ENCODE measurements around the gene NACAD. TPM values are rescaled to one million over a fixed set of nuclear protein-coding genes. Genes with fewer than 3 reads are reported as not detected.

Gene NACAD
- total RNA-seq, 1 experiment from 2014 or later, result not detected

DNA sequence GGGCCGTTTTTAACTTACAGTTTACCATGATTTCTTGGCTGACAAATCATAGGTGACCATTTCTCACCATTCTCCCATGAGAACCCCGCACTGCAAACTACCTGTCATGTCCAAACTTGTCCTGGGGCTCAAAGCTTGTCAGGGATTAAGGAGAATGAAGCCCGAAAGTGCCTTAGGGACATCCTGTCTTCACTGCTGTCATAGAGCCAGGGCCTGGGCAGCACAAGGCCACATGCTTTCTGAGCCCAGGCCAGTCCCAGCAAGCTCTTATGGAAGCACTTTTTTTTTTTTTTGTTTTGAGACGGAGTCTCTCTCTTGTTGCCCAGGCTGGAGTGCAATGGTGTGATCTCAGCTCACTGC is 54.9 kb downstream of the NACAD start:
- Mint-ChIP-seq H3K27ac (ENCODE audit: low read depth, unreplicated experiment) (peak overlapping the region; percentile 90), H3K4me1 (ENCODE audit: insufficient read depth, unreplicated experiment) (peaks cover 33% of the 10 kb centered on the region), H3K27me3 (ENCODE audit: insufficient read depth, unreplicated experiment) (no peaks in the 10 kb centered on the region), H3K9me3 (ENCODE audit: unreplicated experiment) (no peaks in the 10 kb centered on the region), H3K4me3 (ENCODE audit: unreplicated experiment) (no peak overlapping the region), H3K36me3 (ENCODE audit: insufficient read depth, unreplicated experiment) (peaks cover 14% of the 10 kb centered on the region)
- intact Hi-C loops (cut with micrococcal nuclease), result no loop called here
- no TSS peak for BruUV-seq (replicated peaks)
- TF ChIP-seq, protein P1, sequence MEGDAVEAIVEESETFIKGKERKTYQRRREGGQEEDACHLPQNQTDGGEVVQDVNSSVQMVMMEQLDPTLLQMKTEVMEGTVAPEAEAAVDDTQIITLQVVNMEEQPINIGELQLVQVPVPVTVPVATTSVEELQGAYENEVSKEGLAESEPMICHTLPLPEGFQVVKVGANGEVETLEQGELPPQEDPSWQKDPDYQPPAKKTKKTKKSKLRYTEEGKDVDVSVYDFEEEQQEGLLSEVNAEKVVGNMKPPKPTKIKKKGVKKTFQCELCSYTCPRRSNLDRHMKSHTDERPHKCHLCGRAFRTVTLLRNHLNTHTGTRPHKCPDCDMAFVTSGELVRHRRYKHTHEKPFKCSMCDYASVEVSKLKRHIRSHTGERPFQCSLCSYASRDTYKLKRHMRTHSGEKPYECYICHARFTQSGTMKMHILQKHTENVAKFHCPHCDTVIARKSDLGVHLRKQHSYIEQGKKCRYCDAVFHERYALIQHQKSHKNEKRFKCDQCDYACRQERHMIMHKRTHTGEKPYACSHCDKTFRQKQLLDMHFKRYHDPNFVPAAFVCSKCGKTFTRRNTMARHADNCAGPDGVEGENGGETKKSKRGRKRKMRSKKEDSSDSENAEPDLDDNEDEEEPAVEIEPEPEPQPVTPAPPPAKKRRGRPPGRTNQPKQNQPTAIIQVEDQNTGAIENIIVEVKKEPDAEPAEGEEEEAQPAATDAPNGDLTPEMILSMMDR (IDR thresholded peaks at IDR 0.05; ENCODE audit: unreplicated experiment), result no peak
- ChIA-PET CTCF (interaction anchor here (0.6 to 3.1 kb wide), 5 partner anchors 32 to 184 kb away, joined by 3 to 15 read pairs (median 3); no protein-coding TSS in a partner anchor), POLR2A (interaction anchor here (0.7 to 5.6 kb wide), 18 partner anchors 11 to 187 kb away, joined by 3 to 76 read pairs (median 4); partner anchors contain the start of genes CCM2, H2AZ2, PURB and TBRG4)
- peak; percentile 97 for DNase-seq (ENCODE audit: unreplicated experiment)

DNA sequence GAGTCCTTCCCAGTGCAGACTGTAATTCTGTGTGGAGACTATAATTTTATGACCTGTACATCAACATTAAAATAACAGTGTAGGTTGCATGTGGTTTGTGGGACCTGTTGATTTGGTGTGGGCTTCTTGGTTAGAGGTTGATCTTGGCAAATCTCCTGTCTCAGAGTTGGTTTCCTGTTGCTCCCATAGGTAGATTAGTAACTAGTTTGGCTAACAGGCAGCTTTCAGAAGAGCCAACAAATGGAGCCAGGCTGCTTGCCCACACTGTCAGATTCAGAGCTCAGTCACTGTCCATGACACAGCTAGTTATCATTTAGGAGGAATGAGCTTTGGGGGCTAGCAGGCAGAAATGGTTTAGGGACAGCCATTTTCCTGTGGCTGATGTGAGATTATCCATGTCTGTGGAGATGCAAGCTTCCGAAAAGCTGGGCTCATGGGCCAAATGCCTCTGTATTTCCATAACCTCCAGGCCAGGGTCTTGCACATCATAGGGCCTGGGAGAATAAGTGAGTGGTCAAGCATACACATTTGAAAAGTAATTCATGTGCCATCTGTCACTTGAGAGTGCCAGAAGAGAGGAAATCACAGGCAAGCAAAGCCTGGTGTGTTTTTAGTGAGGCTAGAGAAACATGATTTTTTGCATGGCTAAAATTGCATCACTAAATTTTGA is 55.4 kb downstream of the NACAD start:
- CTCF ChIA-PET, result interaction anchor here (0.6 to 3.1 kb wide), 5 partner anchors 18 to 184 kb away, joined by 3 to 15 read pairs (median 3); no protein-coding TSS in a partner anchor
- Mint-ChIP-seq H3K9me3 (ENCODE audit: unreplicated experiment) (no peaks in the 10 kb centered on the region), H3K4me3 (ENCODE audit: unreplicated experiment) (no peak overlapping the region), H3K27me3 (ENCODE audit: insufficient read depth, unreplicated experiment) (no peaks in the 10 kb centered on the region), H3K4me1 (ENCODE audit: insufficient read depth, unreplicated experiment) (peaks cover 33% of the 10 kb centered on the region), H3K36me3 (ENCODE audit: insufficient read depth, unreplicated experiment) (peaks cover 19% of the 10 kb centered on the region), H3K27ac (ENCODE audit: low read depth, unreplicated experiment) (peak overlapping the region; percentile 90)
- intact Hi-C loops (cut with micrococcal nuclease), result no loop called here
- TF ChIP-seq, protein P1 (IDR thresholded peaks at IDR 0.05; ENCODE audit: unreplicated experiment), result no peak
- POLR2A ChIA-PET, result interaction anchor here (0.7 to 5.6 kb wide), 17 partner anchors 10 to 186 kb away, joined by 3 to 76 read pairs (median 4); partner anchors contain the start of genes CCM2, H2AZ2, PURB and TBRG4
- DNase-seq (ENCODE audit: unreplicated experiment), result peak; percentile 50
- no TSS peak for BruUV-seq (replicated peaks)

DNA sequence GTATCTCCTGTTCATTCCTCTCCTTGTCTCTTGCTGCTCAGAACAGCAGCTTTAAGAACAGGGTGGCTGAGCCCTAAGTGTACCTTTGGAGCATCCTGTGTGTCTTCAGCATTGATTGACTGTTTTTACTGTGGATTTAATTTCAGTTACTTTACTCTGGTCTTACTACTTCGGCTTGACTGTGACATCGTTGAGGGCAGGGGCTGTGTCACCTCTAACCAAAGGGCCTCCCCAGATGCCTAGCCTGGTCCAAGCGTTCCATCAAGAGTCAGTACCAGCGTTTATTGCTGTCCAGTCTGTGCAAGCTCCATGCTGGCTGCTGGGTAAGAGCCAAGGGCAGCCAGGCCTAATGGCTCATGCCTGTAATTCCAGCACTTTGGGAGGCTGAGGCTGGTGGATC is 56.3 kb downstream of the NACAD start:
- no peak for DNase-seq (ENCODE audit: unreplicated experiment)
- Mint-ChIP-seq H3K9me3 (ENCODE audit: unreplicated experiment) (no peaks in the 10 kb centered on the region), H3K4me3 (ENCODE audit: unreplicated experiment) (no peak overlapping the region), H3K36me3 (ENCODE audit: insufficient read depth, unreplicated experiment) (peaks cover 29% of the 10 kb centered on the region), H3K27ac (ENCODE audit: low read depth, unreplicated experiment) (no peak overlapping the region), H3K4me1 (ENCODE audit: insufficient read depth, unreplicated experiment) (peaks cover 34% of the 10 kb centered on the region), H3K27me3 (ENCODE audit: insufficient read depth, unreplicated experiment) (no peaks in the 10 kb centered on the region)
- intact Hi-C loops (cut with micrococcal nuclease), result no loop called here
- TF ChIP-seq, protein P1 (IDR thresholded peaks at IDR 0.05; ENCODE audit: unreplicated experiment), result no peak
- ChIA-PET CTCF (interaction anchor here (0.6 kb wide), 2 partner anchors 463 to 782 kb away, joined by 3 to 4 read pairs; no protein-coding TSS in a partner anchor), POLR2A (interaction anchor here (2.0 to 5.6 kb wide), 5 partner anchors 9 to 185 kb away, joined by 10 to 76 read pairs (median 14); partner anchors contain the start of genes CCM2, H2AZ2 and TBRG4)
- no TSS peak for BruUV-seq (replicated peaks)

DNA sequence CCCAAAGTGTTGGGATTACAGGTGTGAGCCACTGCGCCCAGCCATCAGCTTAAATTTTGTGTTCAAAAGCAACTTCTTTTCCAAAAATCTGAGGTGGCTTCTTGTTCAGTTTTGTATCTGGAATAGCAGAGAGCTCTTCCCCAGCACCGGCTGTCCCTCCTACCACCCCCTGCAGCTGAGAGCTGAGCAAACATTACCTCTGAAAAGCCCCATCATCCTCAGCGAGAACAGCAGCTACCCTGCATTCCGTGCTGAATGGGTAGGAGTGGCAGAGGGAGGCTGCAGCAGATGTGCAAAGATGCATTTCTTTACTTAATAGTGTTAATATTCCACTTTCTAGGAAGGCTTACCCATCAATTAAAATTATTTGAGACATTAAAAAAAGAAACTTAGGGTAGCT is 56.9 kb downstream of the NACAD start:
- H3K36me3 Mint-ChIP-seq (ENCODE audit: insufficient read depth, unreplicated experiment), result peaks cover 33% of the 10 kb centered on the region
- DNase-seq (ENCODE audit: unreplicated experiment), result no peak
- H3K27ac Mint-ChIP-seq (ENCODE audit: low read depth, unreplicated experiment), result no peak overlapping the region
- intact Hi-C loops (cut with micrococcal nuclease), result no loop called here
- no peaks in the 10 kb centered on the region for H3K27me3 Mint-ChIP-seq (ENCODE audit: insufficient read depth, unreplicated experiment)
- CTCF ChIA-PET, result interaction anchor here (0.6 to 1.0 kb wide), 3 partner anchors 69 to 782 kb away, joined by 3 to 4 read pairs (median 3); no protein-coding TSS in a partner anchor
- TF ChIP-seq, protein P1 (IDR thresholded peaks at IDR 0.05; ENCODE audit: unreplicated experiment), result no peak
- no peak overlapping the region for H3K4me3 Mint-ChIP-seq (ENCODE audit: unreplicated experiment)
- BruUV-seq (replicated peaks), result no TSS peak
- H3K4me1 Mint-ChIP-seq (ENCODE audit: insufficient read depth, unreplicated experiment), result peaks cover 39% of the 10 kb centered on the region
- POLR2A ChIA-PET, result interaction anchor here (3.2 to 5.6 kb wide), 4 partner anchors 9 to 184 kb away, joined by 13 to 76 read pairs (median 18); partner anchors contain the start of genes CCM2 and H2AZ2
- no peaks in the 10 kb centered on the region for H3K9me3 Mint-ChIP-seq (ENCODE audit: unreplicated experiment)

All from MCF 10A (cell line).